ENCODE measurements around the gene PPARD. TPM values are rescaled to one million over a fixed set of nuclear protein-coding genes. Genes with fewer than 3 reads are reported as not detected.
A peak's percentile ranks its signal among the peaks of the same experiment; 100 is the strongest.

The PPARD gene
- total RNA-seq, 4 donors from 2014 or later = 24.8 to 67.9 (median 45.4) TPM

GRCh38 chr6:35356391-35356790 is 14.0 kb downstream of the PPARD start:
- Histone ChIP-seq H3K4me3 (no peak overlapping the region), H3K4me1 (peaks cover 0 to 13% (median 0%) of the 10 kb centered on the region in 4 donors), H3K9me3 (no peaks in the 10 kb centered on the region), H3K27ac (no peak overlapping the region), H3K36me3 (peaks cover 0 to 50% (median 0%) of the 10 kb centered on the region in 3 donors), H3K27me3 (no peaks in the 10 kb centered on the region)
- no peak for DNase-seq
- TF ChIP-seq CTCF (IDR thresholded peaks at IDR 0.05) (no peak), POLR2A (IDR thresholded peaks at IDR 0.05) (no peak)

DNA sequence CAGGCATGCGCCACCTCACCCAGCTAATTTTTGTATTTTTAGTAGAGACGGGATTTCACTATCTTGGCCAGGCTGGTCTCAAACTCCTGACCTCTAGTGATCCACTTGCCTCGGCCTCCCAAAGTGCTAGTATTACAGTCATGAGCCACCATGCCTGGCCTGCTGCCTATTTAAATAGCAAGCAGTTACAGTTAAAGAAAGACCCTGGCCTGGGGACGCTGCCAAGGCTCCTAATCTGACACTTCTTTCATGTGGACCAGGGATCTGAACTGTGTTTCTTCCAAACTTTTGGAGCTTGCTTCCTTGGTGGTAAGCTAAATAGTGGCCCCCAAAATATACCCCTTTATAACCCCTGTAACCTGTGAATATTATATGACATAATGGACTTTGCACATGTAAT is 15.3 kb downstream of the PPARD start:
- Histone ChIP-seq H3K27ac (no peak overlapping the region), H3K4me3 (no peak overlapping the region), H3K36me3 (peaks cover 0 to 38% (median 0%) of the 10 kb centered on the region in 3 donors), H3K27me3 (no peaks in the 10 kb centered on the region), H3K4me1 (peaks cover 0 to 13% (median 0%) of the 10 kb centered on the region in 4 donors), H3K9me3 (no peaks in the 10 kb centered on the region)
- DNase-seq = peak in 1 of 3 donors; percentile 1
- TF ChIP-seq POLR2A (IDR thresholded peaks at IDR 0.05) = no peak
- TF ChIP-seq CTCF (IDR thresholded peaks at IDR 0.05) = no peak

DNA sequence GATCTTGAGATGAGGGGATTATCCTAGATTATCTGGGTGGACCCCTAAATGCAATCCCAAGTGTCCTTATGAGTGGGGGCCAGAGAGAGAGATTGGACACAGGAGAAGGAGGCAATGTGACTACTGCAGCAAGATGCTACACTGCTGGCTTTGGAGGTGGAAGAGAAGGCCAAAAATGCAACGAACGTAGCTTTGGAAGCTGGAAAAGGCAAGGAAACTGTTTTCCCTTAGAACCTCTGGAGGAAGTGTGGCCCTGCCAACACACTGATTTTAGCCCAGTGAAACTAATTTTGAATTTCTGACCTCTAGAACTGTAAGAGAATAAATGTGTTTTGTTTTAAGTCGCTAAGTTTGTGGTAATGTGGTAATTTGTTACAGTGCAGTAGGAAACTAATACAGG is 15.7 kb downstream of the PPARD start:
- no peaks in the 10 kb centered on the region for H3K27me3 ChIP-seq
- H3K9me3 ChIP-seq = no peaks in the 10 kb centered on the region
- peaks cover 0 to 13% (median 0%) of the 10 kb centered on the region in 4 donors for H3K4me1 ChIP-seq
- no peak overlapping the region for H3K27ac ChIP-seq
- TF ChIP-seq POLR2A (IDR thresholded peaks at IDR 0.05) = no peak
- no peak for TF ChIP-seq CTCF (IDR thresholded peaks at IDR 0.05)
- H3K36me3 ChIP-seq = peaks cover 0 to 34% (median 0%) of the 10 kb centered on the region in 3 donors
- no peak for DNase-seq
- no peak overlapping the region for H3K4me3 ChIP-seq

- no peak for TF ChIP-seq CTCF (IDR thresholded peaks at IDR 0.05)
- no peak for TF ChIP-seq POLR2A (IDR thresholded peaks at IDR 0.05)
- peaks cover 0 to 24% (median 0%) of the 10 kb centered on the region in 3 donors for H3K36me3 ChIP-seq
Measured at GRCh38 chr6:35359346-35359743, 17.0 kb downstream of the PPARD start.

GRCh38 chr6:35359744-35360348 is 17.5 kb downstream of the PPARD start:
- Histone ChIP-seq H3K27ac (no peak overlapping the region), H3K36me3 (peaks cover 0 to 19% (median 0%) of the 10 kb centered on the region in 3 donors), H3K27me3 (no peaks in the 10 kb centered on the region), H3K4me1 (peaks cover 0 to 13% (median 0%) of the 10 kb centered on the region in 4 donors), H3K9me3 (no peaks in the 10 kb centered on the region), H3K4me3 (no peak overlapping the region)
- no peak for DNase-seq
- TF ChIP-seq CTCF (IDR thresholded peaks at IDR 0.05) = no peak
- no peak for TF ChIP-seq POLR2A (IDR thresholded peaks at IDR 0.05)

More at GRCh38 chr6:35359346-35359743, 17.0 kb downstream of the PPARD start:
- Histone ChIP-seq H3K4me3 (no peak overlapping the region), H3K4me1 (peaks cover 0 to 13% (median 0%) of the 10 kb centered on the region in 4 donors), H3K27ac (no peak overlapping the region), H3K9me3 (no peaks in the 10 kb centered on the region), H3K27me3 (no peaks in the 10 kb centered on the region)
- peak in 1 of 3 donors; percentile 13 for DNase-seq

Measured in Peyer's patch (tissue), 4 donors.